SK-N-SH (cell line): Measurements from ENCODE around the gene FAM180B. TPM values are rescaled to one million over a fixed set of nuclear protein-coding genes. Genes with fewer than 3 reads are reported as not detected.

ENCODE experiments used
- CTCF ChIA-PET: fragments of 300-600, 350-600 bp; formaldehyde crosslinking; extraction: SDS; loops from one replicate; lab custom pipeline; 2021; lab: Yijun Ruan, JAX
- POLR2A ChIA-PET: fragments of 350-600 bp; sonication (Branson Sonifier 250); formaldehyde crosslinking; extraction: SDS; loops from one replicate; lab custom pipeline; 2020; ENCODE audit warnings: antibody characterized with exemption, inconsistent platforms; lab: Yijun Ruan, JAX
- DNase-seq: peaks from one replicate; pipeline ENCODE4 v3.0.0; 2012
- H2AFZ ChIP-seq: fragments of 200-600 bp; sonication (generic); 2 replicates; pipeline ENCODE4 v1.8.1; 2016; ENCODE audit warnings: antibody characterized with exemption, mild to moderate bottlenecking, low read depth
- H3F3A ChIP-seq: fragments of 200-600 bp; sonication (generic); replicated peaks from 2 replicates; pipeline ENCODE3; 2016; ENCODE audit warnings: antibody characterized with exemption, mild to moderate bottlenecking; ENCODE audit not compliant: insufficient read depth
- H3K27ac ChIP-seq, 2 experiments: fragments of 200-500 bp in 1 of 2; fragments of 200-600 bp in 1 of 2; sonication (Bioruptor generic) in 1 of 2; sonication (generic), shearing (Covaris generic) in 1 of 2; 2 replicates each; pipeline versions ENCODE4 v1.5.1 to v1.6.1; 2014 to 2016; ENCODE audit warnings: low read depth in 2 of 2, inconsistent platforms in 1 of 2, low read length in 1 of 2, mild to moderate bottlenecking in 1 of 2, mixed read lengths in 1 of 2
- H3K27me3 ChIP-seq: fragments of 200-600 bp; sonication (generic), shearing (Covaris generic); 2 replicates; pipeline ENCODE4 v1.6.1; 2016; ENCODE audit warnings: mixed run types; ENCODE audit not compliant: insufficient read depth
- H3K36me3 ChIP-seq, 2 experiments: fragments of 200-500 bp in 1 of 2; fragments of 200-600 bp in 1 of 2; sonication (Bioruptor generic) in 1 of 2; sonication (generic) in 1 of 2; replicated peaks in 1 of 2; 2 replicates each; pipeline versions ENCODE3 to v1.5.1; 2014 to 2016; ENCODE audit warnings: low read length in 1 of 2, mild to moderate bottlenecking in 1 of 2; ENCODE audit not compliant: insufficient read depth in 2 of 2, control insufficient read depth in 1 of 2
- H3K4me1 ChIP-seq, 2 experiments: fragments of 200-500 bp in 1 of 2; fragments of 200-600 bp in 1 of 2; sonication (Bioruptor generic) in 1 of 2; sonication (generic), shearing (Covaris generic) in 1 of 2; 2 replicates each; pipeline versions ENCODE4 v1.5.1 to v1.6.1; 2014 to 2016; ENCODE audit warnings: low read depth in 1 of 2, low read length in 1 of 2, mixed run types in 1 of 2; ENCODE audit not compliant: insufficient read depth in 2 of 2, control insufficient read depth in 1 of 2
- H3K4me2 ChIP-seq: fragments of 200-600 bp; sonication (generic), shearing (Covaris generic); 2 replicates; pipeline ENCODE4 v1.6.1; 2017; ENCODE audit warnings: mixed run types
- H3K4me3 ChIP-seq, 2 experiments: fragments of 200-500 bp in 1 of 2; fragments of 200-600 bp in 1 of 2; sonication (Bioruptor generic) in 1 of 2; sonication (generic), shearing (Covaris generic) in 1 of 2; 2 replicates each; pipeline versions ENCODE4 v1.5.1 to v1.8.1; 2014 to 2016; ENCODE audit warnings: low read depth in 2 of 2, inconsistent platforms in 1 of 2, low read length in 1 of 2, mild to moderate bottlenecking in 1 of 2, mixed read lengths in 1 of 2, moderate library complexity in 1 of 2
- H3K79me2 ChIP-seq: fragments of 200-600 bp; sonication (generic); 2 replicates; pipeline ENCODE4 v1.8.1; 2017; ENCODE audit warnings: mild to moderate bottlenecking; ENCODE audit not compliant: insufficient read depth
- H3K9ac ChIP-seq: fragments of 200-600 bp; sonication (generic); 2 replicates; pipeline ENCODE4 v1.6.1; 2017; ENCODE audit warnings: mixed run types
- H3K9me2 ChIP-seq: fragments of 200-600 bp; sonication (generic); 2 replicates; pipeline ENCODE4 v1.6.1; 2017; ENCODE audit warnings: mixed run types
- H3K9me3 ChIP-seq: fragments of 200-600 bp; sonication (generic); 2 replicates; pipeline ENCODE4 v1.6.1; 2017; ENCODE audit warnings: mixed run types, mild to moderate bottlenecking, moderate library complexity
- H4K20me1 ChIP-seq: fragments of 200-600 bp; sonication (generic); 2 replicates; pipeline ENCODE4 v1.6.1; 2017; ENCODE audit warnings: mild to moderate bottlenecking, mixed run types; ENCODE audit not compliant: insufficient read depth
- ELF1 ChIP-seq: IDR thresholded peaks from 2 replicates; pipeline ENCODE4 v1.4.0; 2012
- EZH2phosphoT487 ChIP-seq: fragments of 200-600 bp; sonication (generic); IDR thresholded peaks from 2 replicates; pipeline ENCODE4 v1.6.1; 2017; ENCODE audit warnings: low read depth, mixed run types, mild to moderate bottlenecking, antibody characterized with exemption, moderate library complexity, borderline replicate concordance
- FOSL2 ChIP-seq: IDR thresholded peaks from 2 replicates; pipeline ENCODE4 v1.4.0; 2012; ENCODE audit warnings: low read depth, mild to moderate bottlenecking, moderate library complexity, borderline replicate concordance
- FOXM1 ChIP-seq: IDR thresholded peaks from 2 replicates; pipeline ENCODE4 v1.4.0; 2012; ENCODE audit warnings: low read depth, mild to moderate bottlenecking
- GABPA ChIP-seq: IDR thresholded peaks from 2 replicates; pipeline ENCODE4 v1.4.0; 2012; ENCODE audit warnings: low read depth, mild to moderate bottlenecking
- IRF3 ChIP-seq: fragments of 150-350 bp; IDR thresholded peaks from 2 replicates; pipeline ENCODE4 v1.6.1; 2016; ENCODE audit warnings: mild to moderate bottlenecking, low read depth, low read length
- MEF2A ChIP-seq: IDR thresholded peaks from 2 replicates; pipeline ENCODE4 v1.4.0; 2012; ENCODE audit warnings: low read depth, borderline replicate concordance
- PBX3 ChIP-seq: IDR thresholded peaks from 2 replicates; pipeline ENCODE4; 2012
- RCOR1 ChIP-seq: fragments of 150-350 bp; IDR thresholded peaks from 2 replicates; pipeline ENCODE4 v1.6.1; 2017; ENCODE audit warnings: antibody characterized with exemption, low read length
- REST ChIP-seq: IDR thresholded peaks from 2 replicates; pipeline ENCODE4 v1.6.1; 2012; ENCODE audit warnings: mild to moderate bottlenecking, low read depth, low read length, moderate library complexity
- RXRA ChIP-seq: IDR thresholded peaks from 2 replicates; pipeline ENCODE4 v1.4.0; 2012; ENCODE audit warnings: low read depth, mild to moderate bottlenecking, borderline replicate concordance
- SIN3A ChIP-seq: IDR thresholded peaks from 2 replicates; pipeline ENCODE4 v1.6.1; 2012; ENCODE audit warnings: low read depth, mild to moderate bottlenecking, low read length, moderate library complexity, borderline replicate concordance
- TAF1 ChIP-seq: IDR thresholded peaks from 2 replicates; pipeline ENCODE4 v1.6.1; 2012; ENCODE audit warnings: low read depth, mild to moderate bottlenecking, low read length, moderate library complexity, borderline replicate concordance
- WGBS: methylation state at CpG from one replicate; pipeline ENCODE4 v1.1.6; 2017; ENCODE audit warnings: low lambda C conversion rate; 5-methylcytosine and 5-hydroxymethylcytosine counted together
- polyA plus RNA-seq, 3 experiments: library from polyadenylated mRNA; depleted of rRNA; stranded (reverse); fragments of >200 nt; gene quantifications; 2 replicates each; pipeline ENCODE4 v1.2.3, GENCODE V29; 2012
- TF ChIP-seq, protein P1 (sequence below): IDR thresholded peaks from 2 replicates; pipeline ENCODE4 v1.4.0; 2012; ENCODE audit warnings: low read depth
- TF ChIP-seq, protein P2 (sequence below): IDR thresholded peaks from 2 replicates; pipeline ENCODE4 v1.4.0; 2012; ENCODE audit warnings: low read depth, borderline replicate concordance
- TF ChIP-seq, protein P3 (sequence below): IDR thresholded peaks from 2 replicates; pipeline ENCODE4 v1.4.0; 2012; ENCODE audit warnings: low read depth, borderline replicate concordance

FAM180B gene
- polyA plus RNA-seq, 1 of the 3 experiments (the other 2 are of a cell fraction): not detected

- TF ChIP-seq IRF3 (no peak), PBX3 (no peak), TAF1 (no peak), GABPA (no peak), RCOR1 (no peak), REST (no peak), FOSL2 (no peak), EZH2phosphoT487 (no peak), FOXM1 (no peak), ELF1 (no peak), RXRA (no peak), SIN3A (no peak), MEF2A (no peak)
- TF ChIP-seq, protein P1, sequence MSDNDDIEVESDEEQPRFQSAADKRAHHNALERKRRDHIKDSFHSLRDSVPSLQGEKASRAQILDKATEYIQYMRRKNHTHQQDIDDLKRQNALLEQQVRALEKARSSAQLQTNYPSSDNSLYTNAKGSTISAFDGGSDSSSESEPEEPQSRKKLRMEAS: no peak
- TF ChIP-seq, protein P2, sequence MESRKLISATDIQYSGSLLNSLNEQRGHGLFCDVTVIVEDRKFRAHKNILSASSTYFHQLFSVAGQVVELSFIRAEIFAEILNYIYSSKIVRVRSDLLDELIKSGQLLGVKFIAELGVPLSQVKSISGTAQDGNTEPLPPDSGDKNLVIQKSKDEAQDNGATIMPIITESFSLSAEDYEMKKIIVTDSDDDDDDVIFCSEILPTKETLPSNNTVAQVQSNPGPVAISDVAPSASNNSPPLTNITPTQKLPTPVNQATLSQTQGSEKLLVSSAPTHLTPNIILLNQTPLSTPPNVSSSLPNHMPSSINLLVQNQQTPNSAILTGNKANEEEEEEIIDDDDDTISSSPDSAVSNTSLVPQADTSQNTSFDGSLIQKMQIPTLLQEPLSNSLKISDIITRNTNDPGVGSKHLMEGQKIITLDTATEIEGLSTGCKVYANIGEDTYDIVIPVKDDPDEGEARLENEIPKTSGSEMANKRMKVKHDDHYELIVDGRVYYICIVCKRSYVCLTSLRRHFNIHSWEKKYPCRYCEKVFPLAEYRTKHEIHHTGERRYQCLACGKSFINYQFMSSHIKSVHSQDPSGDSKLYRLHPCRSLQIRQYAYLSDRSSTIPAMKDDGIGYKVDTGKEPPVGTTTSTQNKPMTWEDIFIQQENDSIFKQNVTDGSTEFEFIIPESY: no peak
- TF ChIP-seq, protein P3, sequence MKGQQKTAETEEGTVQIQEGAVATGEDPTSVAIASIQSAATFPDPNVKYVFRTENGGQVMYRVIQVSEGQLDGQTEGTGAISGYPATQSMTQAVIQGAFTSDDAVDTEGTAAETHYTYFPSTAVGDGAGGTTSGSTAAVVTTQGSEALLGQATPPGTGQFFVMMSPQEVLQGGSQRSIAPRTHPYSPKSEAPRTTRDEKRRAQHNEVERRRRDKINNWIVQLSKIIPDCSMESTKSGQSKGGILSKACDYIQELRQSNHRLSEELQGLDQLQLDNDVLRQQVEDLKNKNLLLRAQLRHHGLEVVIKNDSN: no peak
Measured at GRCh38 chr11:47611348-47611794, 24.9 kb downstream of the FAM180B start.

More at GRCh38 chr11:47611348-47611794, 24.9 kb downstream of the FAM180B start:
- 98% methylated on average over 6 of the region's 6 CpGs for WGBS
- no peaks in the 10 kb centered on the region for H3K79me2 ChIP-seq
- DNase-seq: no peak
- no peaks in the 10 kb centered on the region for H3K9me3 ChIP-seq
- H3K4me2 ChIP-seq: no peak overlapping the region
- H4K20me1 ChIP-seq: no peaks in the 10 kb centered on the region
- H3K9ac ChIP-seq: no peak overlapping the region
- no peak overlapping the region for H3K4me3 ChIP-seq
- H3K9me2 ChIP-seq: no peaks in the 10 kb centered on the region
- H2AFZ ChIP-seq: no peak overlapping the region
- ChIA-PET CTCF (no interaction called here), POLR2A (no interaction called here)
- peaks cover 5% of the 10 kb centered on the region for H3F3A ChIP-seq
- no peaks in the 10 kb centered on the region for H3K27me3 ChIP-seq
- H3K36me3 ChIP-seq: peaks cover 0 to under 1% of the 10 kb centered on the region in 2 experiments
- peaks cover 10 to 18% of the 10 kb centered on the region in 2 experiments; a peak in 1 of 4 replicates for H3K4me1 ChIP-seq
- no peak overlapping the region for H3K27ac ChIP-seq
